Measurements from ENCODE around the gene RAB17.

- TF ChIP-seq CTCF (IDR thresholded peaks at IDR 0.05) (no peak), POLR2A (IDR thresholded peaks at IDR 0.05) (no peak)
Measured at GRCh38 chr2:237597196-237598145, 6.9 kb upstream of the RAB17 start.

All from right lobe of liver (tissue), 4 donors.